Measurements from ENCODE around the gene SP4. TPM values are rescaled to one million over a fixed set of nuclear protein-coding genes. Genes with fewer than 3 reads are reported as not detected.

The SP4 gene
- total RNA-seq, 2 donors from 2014 or later, result 12.7 to 16.8 TPM

GRCh38 chr7:21548491-21548890 lies 120.6 kb downstream of the SP4 start:
- no peaks in the 10 kb centered on the region for H3K9me3 ChIP-seq (ENCODE audit: control insufficient read depth, low read length)
- H3K9me3 Mint-ChIP-seq, result no peaks in the 10 kb centered on the region
- no peak overlapping the region for H3K4me3 Mint-ChIP-seq
- WGBS, 2 experiments (ENCODE audit: insufficient coverage in 1 of 2, insufficient read length in 1 of 2), result 82 to 95% methylated on average over 2 to 3 of the region's 3 CpGs
- no peak overlapping the region for H3K4me3 ChIP-seq (ENCODE audit: low read length)
- H3K36me3 ChIP-seq (ENCODE audit: control insufficient read depth, insufficient read depth, low read length), result no peaks in the 10 kb centered on the region
- no peak for DNase-seq
- no peak overlapping the region for H3K27ac ChIP-seq (ENCODE audit: low read depth, low read length)
- TF ChIP-seq, protein P1, sequence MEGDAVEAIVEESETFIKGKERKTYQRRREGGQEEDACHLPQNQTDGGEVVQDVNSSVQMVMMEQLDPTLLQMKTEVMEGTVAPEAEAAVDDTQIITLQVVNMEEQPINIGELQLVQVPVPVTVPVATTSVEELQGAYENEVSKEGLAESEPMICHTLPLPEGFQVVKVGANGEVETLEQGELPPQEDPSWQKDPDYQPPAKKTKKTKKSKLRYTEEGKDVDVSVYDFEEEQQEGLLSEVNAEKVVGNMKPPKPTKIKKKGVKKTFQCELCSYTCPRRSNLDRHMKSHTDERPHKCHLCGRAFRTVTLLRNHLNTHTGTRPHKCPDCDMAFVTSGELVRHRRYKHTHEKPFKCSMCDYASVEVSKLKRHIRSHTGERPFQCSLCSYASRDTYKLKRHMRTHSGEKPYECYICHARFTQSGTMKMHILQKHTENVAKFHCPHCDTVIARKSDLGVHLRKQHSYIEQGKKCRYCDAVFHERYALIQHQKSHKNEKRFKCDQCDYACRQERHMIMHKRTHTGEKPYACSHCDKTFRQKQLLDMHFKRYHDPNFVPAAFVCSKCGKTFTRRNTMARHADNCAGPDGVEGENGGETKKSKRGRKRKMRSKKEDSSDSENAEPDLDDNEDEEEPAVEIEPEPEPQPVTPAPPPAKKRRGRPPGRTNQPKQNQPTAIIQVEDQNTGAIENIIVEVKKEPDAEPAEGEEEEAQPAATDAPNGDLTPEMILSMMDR (conservative IDR thresholded peaks at IDR 0.05), result no peak
- H3K27ac Mint-ChIP-seq, result no peak overlapping the region
- no peaks in the 10 kb centered on the region for H3K4me1 ChIP-seq (ENCODE audit: control insufficient read depth, insufficient read depth, low read length)
- peaks cover 34% of the 10 kb centered on the region for H3K27me3 Mint-ChIP-seq (ENCODE audit: insufficient read depth)
- peaks cover 7% of the 10 kb centered on the region for H3K4me1 Mint-ChIP-seq
- no peaks in the 10 kb centered on the region for H3K36me3 Mint-ChIP-seq (ENCODE audit: low read depth)
- H3K9ac ChIP-seq (ENCODE audit: extremely low read depth, low read length, poor library complexity, severe bottlenecking), result no peak overlapping the region
- peaks cover 37% of the 10 kb centered on the region for H3K27me3 ChIP-seq (ENCODE audit: control insufficient read depth, insufficient read depth, low read length, poor library complexity, severe bottlenecking)

DNA sequence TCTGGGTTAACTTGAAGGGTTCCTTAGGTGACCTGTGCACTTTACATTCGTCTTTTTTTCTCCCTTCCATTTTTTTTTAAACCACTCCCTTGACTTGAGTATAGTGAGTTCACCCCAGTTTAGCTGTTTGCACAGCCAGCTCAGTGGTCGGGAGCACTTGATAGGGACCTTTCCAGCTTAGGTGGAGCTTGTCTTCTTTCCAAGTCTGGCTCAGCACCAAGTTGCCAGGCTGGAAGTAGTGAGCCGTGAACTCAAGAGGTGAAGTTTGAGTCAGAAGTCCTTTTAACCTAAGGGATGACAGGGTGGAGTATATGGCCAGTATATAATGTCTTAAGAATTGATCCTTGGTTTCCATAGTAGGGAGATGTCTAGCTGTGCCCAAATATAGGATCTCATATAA lies 122.2 kb downstream of the SP4 start:
- H3K9me3 Mint-ChIP-seq, result no peaks in the 10 kb centered on the region
- H3K4me1 Mint-ChIP-seq, result peaks cover 5% of the 10 kb centered on the region
- Histone ChIP-seq H3K9ac (ENCODE audit: extremely low read depth, low read length, poor library complexity, severe bottlenecking) (no peak overlapping the region), H3K27ac (ENCODE audit: low read depth, low read length) (no peak overlapping the region), H3K4me1 (ENCODE audit: control insufficient read depth, insufficient read depth, low read length) (no peaks in the 10 kb centered on the region), H3K4me3 (ENCODE audit: low read length) (no peak overlapping the region), H3K9me3 (ENCODE audit: control insufficient read depth, low read length) (no peaks in the 10 kb centered on the region), H3K27me3 (ENCODE audit: control insufficient read depth, insufficient read depth, low read length, poor library complexity, severe bottlenecking) (peaks cover 21% of the 10 kb centered on the region), H3K36me3 (ENCODE audit: control insufficient read depth, insufficient read depth, low read length) (no peaks in the 10 kb centered on the region)
- H3K27me3 Mint-ChIP-seq (ENCODE audit: insufficient read depth), result peaks cover 18% of the 10 kb centered on the region
- 86 to 90% methylated on average over 2 to 3 of the region's 3 CpGs for WGBS, 2 experiments (ENCODE audit: insufficient coverage in 1 of 2, insufficient read length in 1 of 2)
- no peaks in the 10 kb centered on the region for H3K36me3 Mint-ChIP-seq (ENCODE audit: low read depth)
- DNase-seq, result no peak
- no peak overlapping the region for H3K4me3 Mint-ChIP-seq
- TF ChIP-seq, protein P1 (conservative IDR thresholded peaks at IDR 0.05), result no peak
- H3K27ac Mint-ChIP-seq, result no peak overlapping the region

GRCh38 chr7:21550821-21551531 lies 123.1 kb downstream of the SP4 start:
- H3K27ac Mint-ChIP-seq, result no peak overlapping the region
- TF ChIP-seq, protein P1 (conservative IDR thresholded peaks at IDR 0.05), result peak; percentile 74
- WGBS, 2 experiments (ENCODE audit: insufficient coverage in 1 of 2, insufficient read length in 1 of 2), result 72 to 77% methylated on average over 4 to 5 of the region's 6 CpGs
- Histone ChIP-seq H3K27ac (ENCODE audit: low read depth, low read length) (no peak overlapping the region), H3K36me3 (ENCODE audit: control insufficient read depth, insufficient read depth, low read length) (no peaks in the 10 kb centered on the region), H3K9me3 (ENCODE audit: control insufficient read depth, low read length) (no peaks in the 10 kb centered on the region), H3K4me1 (ENCODE audit: control insufficient read depth, insufficient read depth, low read length) (no peaks in the 10 kb centered on the region), H3K4me3 (ENCODE audit: low read length) (no peak overlapping the region), H3K27me3 (ENCODE audit: control insufficient read depth, insufficient read depth, low read length, poor library complexity, severe bottlenecking) (peaks cover 12% of the 10 kb centered on the region), H3K9ac (ENCODE audit: extremely low read depth, low read length, poor library complexity, severe bottlenecking) (no peak overlapping the region)
- H3K27me3 Mint-ChIP-seq (ENCODE audit: insufficient read depth), result peaks cover 9% of the 10 kb centered on the region
- no peak overlapping the region for H3K4me3 Mint-ChIP-seq
- H3K4me1 Mint-ChIP-seq, result peaks cover 3% of the 10 kb centered on the region
- H3K36me3 Mint-ChIP-seq (ENCODE audit: low read depth), result no peaks in the 10 kb centered on the region
- DNase-seq, result peak; percentile 84
- H3K9me3 Mint-ChIP-seq, result no peaks in the 10 kb centered on the region
